ENCODE data around the gene MAPKAP1. TPM values are rescaled to one million over a fixed set of nuclear protein-coding genes. Genes with fewer than 3 reads are reported as not detected.

The MAPKAP1 gene
- 91.7 and 98.1 TPM in 2 replicates for total RNA-seq

GRCh38 chr9:125706651-125707471 lies at the start of gene MAPKAP1:
Gene MAPKAP1 (minus strand): TSS chr9:125707208. CDS start chr9:125672574, 34,634 bp downstream.

GRCh38 chr9:125747053-125747764 lies 40.2 kb upstream of the MAPKAP1 start, which contains the start of gene PBX3:
Gene PBX3 (plus strand): TSS chr9:125747373.

Other genes with a start within 250 kb of the MAPKAP1 start
- 18.0 and 27.2 TPM in 2 replicates for gene PBX3, start 40.2 kb upstream of the MAPKAP1 start, total RNA-seq